Duodenal mucosa (tissue), 2 donors: ENCODE results near the gene CPM.

Experiments used
- H3K27ac ChIP-seq: one replicate; pipeline ENCODE4 v1.7.0; 2013; ENCODE audit warnings: low read depth, low read length
- H3K27me3 ChIP-seq, 2 donors: one replicate each; pipeline ENCODE4 v1.7.0; 2013; ENCODE audit warnings: low read length in 2 of 2, control low read depth in 1 of 2; ENCODE audit not compliant: insufficient read depth in 2 of 2, control insufficient read depth in 1 of 2
- H3K36me3 ChIP-seq, 2 donors: one replicate each; pipeline ENCODE4 v1.7.0; 2013; ENCODE audit warnings: low read length in 2 of 2, control low read depth in 1 of 2; ENCODE audit not compliant: insufficient read depth in 2 of 2, control insufficient read depth in 1 of 2
- H3K4me1 ChIP-seq, 2 donors: one replicate each; pipeline ENCODE4 v1.7.0; 2013; ENCODE audit warnings: low read length in 2 of 2, control low read depth in 1 of 2; ENCODE audit not compliant: insufficient read depth in 2 of 2, control insufficient read depth in 1 of 2
- H3K4me3 ChIP-seq, 2 donors: one replicate each; pipeline ENCODE4 v1.7.0; 2013; ENCODE audit warnings: low read length in 2 of 2, low read depth in 1 of 2
- H3K9ac ChIP-seq, 2 donors: one replicate each; pipeline ENCODE4 v1.7.0; 2013; ENCODE audit warnings: low read length in 2 of 2, low read depth in 1 of 2
- H3K9me3 ChIP-seq, 2 donors: one replicate each; pipeline ENCODE4 v1.7.0; 2013; ENCODE audit warnings: low read length in 2 of 2, control low read depth in 1 of 2; ENCODE audit not compliant: control insufficient read depth in 1 of 2

The CPM gene

DNA sequence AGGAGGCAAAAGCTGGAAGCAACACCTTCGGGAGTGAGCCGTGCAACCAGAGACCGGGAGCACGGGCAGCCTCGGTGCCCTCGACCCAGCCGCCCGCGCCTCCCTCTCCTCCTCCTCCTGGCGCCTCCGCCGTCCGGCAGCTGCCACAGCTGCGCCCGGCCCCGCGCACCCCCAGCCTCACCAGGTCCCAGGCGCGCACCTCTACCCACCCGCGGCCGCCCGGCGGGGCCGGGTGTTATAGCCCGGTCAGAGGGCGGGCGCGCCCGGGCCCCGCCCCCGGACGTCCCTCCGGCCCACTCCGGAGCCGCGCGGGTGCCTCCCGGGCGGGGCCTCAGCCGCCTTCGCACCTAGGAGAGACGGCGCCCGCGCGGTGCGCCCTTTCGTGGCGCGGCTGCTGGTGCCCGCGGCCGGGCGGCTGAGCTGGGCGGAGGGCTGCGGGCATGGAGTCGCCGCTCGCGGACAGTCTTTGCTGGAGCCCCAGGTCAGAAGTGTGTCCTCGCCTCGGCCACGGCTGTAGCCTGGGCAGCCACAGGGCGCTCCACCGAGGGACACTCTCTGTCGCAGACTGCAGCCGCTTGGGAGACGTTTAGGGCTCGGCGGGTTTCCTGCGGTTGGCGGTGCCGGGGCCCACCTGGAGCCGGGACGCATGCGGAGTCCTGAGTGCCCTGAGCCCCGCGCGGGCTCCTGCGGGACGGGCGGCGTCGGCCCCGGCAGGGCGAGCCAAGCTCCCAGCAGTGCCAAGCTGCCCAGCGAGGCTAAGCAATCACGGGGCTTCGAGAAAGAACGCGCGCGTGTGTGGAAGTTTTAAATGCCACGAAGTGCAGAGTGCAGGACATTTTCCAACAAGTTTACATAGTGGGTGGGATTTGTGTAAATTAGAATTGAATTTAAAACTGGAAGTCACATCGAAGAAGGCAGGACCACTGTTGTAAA is at the start of gene CPM:
TSS of gene CPM (minus strand) at position 211 of the 933 bp plus-strand sequence. CDS start 334 bp downstream, outside the sequence.
- H3K4me3 ChIP-seq: peak within 1 kb of the TSS; percentile 70 to 85
- peak within 1 kb of the TSS; percentile 60 to 66 for H3K9ac ChIP-seq
- H3K27ac ChIP-seq: peak within 1 kb of the TSS; percentile 50
- H3K27me3 ChIP-seq: peaks cover 0 to 6% of the 10 kb centered on the region in 2 donors
- no peaks in the 10 kb centered on the region for H3K36me3 ChIP-seq
- H3K9me3 ChIP-seq: peaks cover 0 to 2% of the 10 kb centered on the region in 2 donors
- peaks cover 6 to 7% of the 10 kb centered on the region in 2 donors for H3K4me1 ChIP-seq

GRCh38 chr12:68981516-68981915 is 48.5 kb upstream of the CPM start:
- H3K27me3 ChIP-seq: no peaks in the 10 kb centered on the region
- H3K9me3 ChIP-seq: peaks cover 5 to 14% of the 10 kb centered on the region in 2 donors
- no peak overlapping the region for H3K27ac ChIP-seq

GRCh38 chr12:68980476-68981212 is 47.7 kb upstream of the CPM start:
- Histone ChIP-seq H3K27ac (no peak overlapping the region), H3K27me3 (no peaks in the 10 kb centered on the region), H3K9ac (no peak overlapping the region), H3K4me1 (no peaks in the 10 kb centered on the region), H3K36me3 (no peaks in the 10 kb centered on the region), H3K4me3 (no peak overlapping the region), H3K9me3 (peaks cover 5 to 14% of the 10 kb centered on the region in 2 donors)

More at GRCh38 chr12:68981516-68981915, 48.5 kb upstream of the CPM start:
- H3K4me1 ChIP-seq: no peaks in the 10 kb centered on the region
- no peak overlapping the region for H3K9ac ChIP-seq
- no peaks in the 10 kb centered on the region for H3K36me3 ChIP-seq
- no peak overlapping the region for H3K4me3 ChIP-seq

DNA sequence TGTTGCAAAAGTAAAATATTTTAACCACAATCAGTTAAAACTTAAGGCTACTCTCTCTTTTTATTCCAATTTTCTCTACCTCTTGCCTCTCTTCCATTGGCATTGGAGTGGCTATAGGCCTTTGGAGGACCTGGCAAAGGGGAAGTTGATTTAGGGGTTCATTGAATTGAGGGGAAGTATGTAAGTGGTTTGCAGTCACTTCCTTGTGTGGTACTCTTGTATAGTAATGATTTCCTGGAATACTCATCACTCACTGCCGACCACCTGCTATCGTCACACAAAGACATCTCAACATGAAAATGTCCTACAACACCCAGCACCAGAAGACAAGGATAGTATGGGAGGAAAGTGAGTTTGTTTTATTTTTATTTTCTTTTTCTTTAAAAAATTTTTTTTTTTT is 45.7 kb upstream of the CPM start:
- no peak overlapping the region for H3K9ac ChIP-seq
- peaks cover 5 to 14% of the 10 kb centered on the region in 2 donors for H3K9me3 ChIP-seq
- no peak overlapping the region for H3K27ac ChIP-seq
- H3K27me3 ChIP-seq: no peaks in the 10 kb centered on the region
- H3K4me3 ChIP-seq: no peak overlapping the region
- no peaks in the 10 kb centered on the region for H3K4me1 ChIP-seq
- H3K36me3 ChIP-seq: no peaks in the 10 kb centered on the region

GRCh38 chr12:68977909-68978610 is 45.1 kb upstream of the CPM start:
- Histone ChIP-seq H3K9ac (no peak overlapping the region), H3K27me3 (no peaks in the 10 kb centered on the region), H3K36me3 (no peaks in the 10 kb centered on the region), H3K4me3 (no peak overlapping the region), H3K9me3 (peaks cover 5 to 8% of the 10 kb centered on the region in 2 donors), H3K4me1 (no peaks in the 10 kb centered on the region), H3K27ac (no peak overlapping the region)

DNA sequence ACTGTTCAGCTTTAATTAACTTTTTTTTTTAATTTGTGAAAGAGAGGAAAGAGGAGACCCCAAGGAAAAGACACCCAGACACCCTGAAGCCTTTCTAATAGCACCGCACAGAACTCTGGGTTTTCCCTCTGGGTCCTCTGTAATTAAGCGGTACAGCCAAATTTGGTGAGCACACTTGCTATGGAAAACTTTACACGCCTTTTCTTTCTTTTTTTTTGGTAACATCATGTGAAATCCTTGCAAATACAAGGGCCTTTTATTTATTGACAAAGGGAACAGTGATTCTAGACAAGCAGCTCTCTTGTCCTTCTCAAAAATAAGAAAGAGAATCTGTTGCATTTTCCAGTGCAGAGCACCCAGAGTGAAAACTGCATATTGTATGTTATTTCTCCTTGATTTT is 44.4 kb upstream of the CPM start:
- Histone ChIP-seq H3K4me1 (no peaks in the 10 kb centered on the region), H3K27me3 (no peaks in the 10 kb centered on the region), H3K9me3 (peaks cover under 1 to 1% of the 10 kb centered on the region in 2 donors), H3K27ac (no peak overlapping the region), H3K4me3 (no peak overlapping the region), H3K36me3 (no peaks in the 10 kb centered on the region), H3K9ac (no peak overlapping the region)

DNA sequence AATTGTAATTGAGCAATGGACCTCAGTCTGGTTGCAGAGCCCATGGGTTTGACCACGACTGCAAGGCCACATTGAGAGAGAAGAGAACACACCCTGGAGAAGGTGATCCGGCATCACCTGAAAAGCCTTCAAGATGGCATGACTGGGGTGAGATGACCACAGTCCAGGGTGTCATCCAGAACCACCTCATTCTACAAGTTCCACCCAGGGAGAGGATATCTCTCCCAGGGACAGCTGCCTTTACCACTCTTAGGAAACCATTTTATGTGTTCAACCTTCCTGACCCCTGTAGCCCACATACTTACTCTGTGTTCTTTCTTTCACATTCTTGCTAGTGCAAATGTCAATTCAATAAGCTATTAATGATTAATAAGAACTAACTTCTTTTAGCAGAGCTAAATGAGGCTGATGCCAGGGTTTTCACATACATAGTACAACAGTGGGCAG is 43.4 kb upstream of the CPM start:
- Histone ChIP-seq H3K4me3 (no peak overlapping the region), H3K9me3 (no peaks in the 10 kb centered on the region), H3K27ac (no peak overlapping the region), H3K4me1 (no peaks in the 10 kb centered on the region), H3K9ac (no peak overlapping the region), H3K36me3 (no peaks in the 10 kb centered on the region), H3K27me3 (no peaks in the 10 kb centered on the region)

DNA sequence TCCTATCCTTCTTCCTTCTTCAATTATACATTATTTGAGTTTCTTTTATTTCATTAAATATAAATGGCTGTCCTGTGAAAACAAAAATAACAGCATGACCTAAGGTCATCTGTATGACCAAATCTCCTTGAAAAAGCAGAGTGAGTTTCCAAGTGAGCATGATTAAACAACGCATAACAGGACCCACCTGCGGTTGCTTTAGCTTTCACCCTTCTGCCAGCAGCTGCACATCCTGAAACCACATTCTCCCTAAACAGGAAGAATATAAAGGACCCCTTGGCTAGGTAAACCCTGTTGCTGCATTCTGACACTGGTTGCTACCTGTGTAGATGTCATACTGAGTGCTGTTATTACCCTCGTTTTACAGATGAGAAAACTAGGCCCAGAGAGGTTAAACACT is 42.8 kb upstream of the CPM start:
- no peaks in the 10 kb centered on the region for H3K4me1 ChIP-seq
- H3K36me3 ChIP-seq: no peaks in the 10 kb centered on the region
- H3K9me3 ChIP-seq: no peaks in the 10 kb centered on the region
- H3K9ac ChIP-seq: no peak overlapping the region
- no peaks in the 10 kb centered on the region for H3K27me3 ChIP-seq
- H3K27ac ChIP-seq: no peak overlapping the region
- H3K4me3 ChIP-seq: no peak overlapping the region

DNA sequence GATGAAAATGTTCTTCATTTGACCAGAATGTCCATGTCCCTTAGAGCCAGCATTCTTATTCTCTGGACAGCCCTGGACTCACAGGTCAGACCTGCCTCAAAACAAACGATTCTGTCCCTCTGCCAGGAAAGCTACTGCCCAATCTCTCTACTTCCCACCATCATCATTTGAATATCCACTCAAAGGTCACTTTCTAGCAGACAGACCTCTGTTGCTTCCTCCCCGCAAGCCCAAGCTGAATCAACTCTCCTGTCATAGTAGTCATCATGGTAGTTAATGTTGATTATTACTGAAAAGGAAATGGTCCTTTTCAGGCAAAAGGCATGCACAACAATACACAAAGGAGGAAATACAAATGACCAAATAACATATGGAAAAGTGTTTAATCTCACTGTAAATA is 39.6 kb upstream of the CPM start:
- no peaks in the 10 kb centered on the region for H3K4me1 ChIP-seq
- H3K4me3 ChIP-seq: no peak overlapping the region
- no peak overlapping the region for H3K9ac ChIP-seq
- H3K27ac ChIP-seq: no peak overlapping the region
- H3K36me3 ChIP-seq: no peaks in the 10 kb centered on the region
- H3K9me3 ChIP-seq: no peaks in the 10 kb centered on the region
- H3K27me3 ChIP-seq: no peaks in the 10 kb centered on the region
